T-helper 1 cell treated with Interleukin-12 subunit alpha and Interleukin-12 subunit beta and Interleukin-4 antibody, amounts not matched to agents 30 μg/mL and 1 μg/mL, for 36 hours (primary cell): Measurements from ENCODE around the gene OPN1LW.
"Not testable (repeated sequence)": the region's sequence is repeated elsewhere in the genome, so short reads cannot be mapped to it uniquely, and the experiment has no call there.

Experiments
- H3K27ac Mint-ChIP-seq: one replicate; pipeline ENCODE4 v1.8.0; 2021; ENCODE audit warnings: mild to moderate bottlenecking, mixed read lengths
- H3K27me3 Mint-ChIP-seq: one replicate; pipeline ENCODE4 v1.8.0; 2021; ENCODE audit warnings: low read depth, mixed read lengths
- H3K36me3 Mint-ChIP-seq: one replicate; pipeline ENCODE4 v1.8.0; 2021; ENCODE audit warnings: low read depth, mixed read lengths
- H3K4me1 Mint-ChIP-seq: one replicate; pipeline ENCODE4 v1.8.0; 2021; ENCODE audit warnings: low read depth, mixed read lengths
- H3K4me3 Mint-ChIP-seq: one replicate; pipeline ENCODE4 v1.8.0; 2021; ENCODE audit warnings: mild to moderate bottlenecking, moderate library complexity, mixed read lengths
- H3K9me3 Mint-ChIP-seq: one replicate; pipeline ENCODE4 v1.8.0; 2021; ENCODE audit warnings: mixed read lengths

Gene OPN1LW

GRCh38 chrX:154156221-154156620, 12.2 kb downstream of the OPN1LW start:
- H3K4me1 Mint-ChIP-seq, H3K27me3 Mint-ChIP-seq, H3K27ac Mint-ChIP-seq, H3K36me3 Mint-ChIP-seq, H3K4me3 Mint-ChIP-seq, H3K9me3 Mint-ChIP-seq: not testable (repeated sequence)

- not testable (repeated sequence) for H3K4me1 Mint-ChIP-seq, H3K4me3 Mint-ChIP-seq, H3K36me3 Mint-ChIP-seq, H3K27me3 Mint-ChIP-seq, H3K9me3 Mint-ChIP-seq, H3K27ac Mint-ChIP-seq
These were observed 13.2 kb downstream of the OPN1LW start for GRCh38 chrX:154157207-154157606.

- H3K27me3 Mint-ChIP-seq, H3K4me3 Mint-ChIP-seq, H3K27ac Mint-ChIP-seq, H3K9me3 Mint-ChIP-seq, H3K4me1 Mint-ChIP-seq, H3K36me3 Mint-ChIP-seq: not testable (repeated sequence)
These were observed 15.3 kb downstream of the OPN1LW start for GRCh38 chrX:154159345-154159744.

- not testable (repeated sequence) for H3K27me3 Mint-ChIP-seq, H3K27ac Mint-ChIP-seq, H3K9me3 Mint-ChIP-seq, H3K4me3 Mint-ChIP-seq, H3K36me3 Mint-ChIP-seq, H3K4me1 Mint-ChIP-seq
These were observed 20.9 kb downstream of the OPN1LW start for GRCh38 chrX:154164902-154165301.

GRCh38 chrX:154168384-154168783, 24.3 kb downstream of the OPN1LW start:
- not testable (repeated sequence) for H3K27ac Mint-ChIP-seq, H3K4me1 Mint-ChIP-seq, H3K4me3 Mint-ChIP-seq, H3K27me3 Mint-ChIP-seq, H3K36me3 Mint-ChIP-seq, H3K9me3 Mint-ChIP-seq

- H3K27ac Mint-ChIP-seq, H3K4me3 Mint-ChIP-seq, H3K27me3 Mint-ChIP-seq, H3K36me3 Mint-ChIP-seq, H3K4me1 Mint-ChIP-seq, H3K9me3 Mint-ChIP-seq: not testable (repeated sequence)
These were observed 28.5 kb downstream of the OPN1LW start for GRCh38 chrX:154172535-154172943.

GRCh38 chrX:154174356-154174755, 30.3 kb downstream of the OPN1LW start:
- not testable (repeated sequence) for H3K4me3 Mint-ChIP-seq

GRCh38 chrX:154182296-154182695, 38.3 kb downstream of the OPN1LW start, which contains the start of gene OPN1MW:
OPN1MW (plus strand) TSS chrX:154182596; CDS start chrX:154182678, 82 bp downstream.
- H3K27me3 Mint-ChIP-seq, H3K36me3 Mint-ChIP-seq, H3K9me3 Mint-ChIP-seq, H3K27ac Mint-ChIP-seq, H3K4me3 Mint-ChIP-seq, H3K4me1 Mint-ChIP-seq: not testable (repeated sequence)

More at GRCh38 chrX:154174356-154174755, 30.3 kb downstream of the OPN1LW start:
- not testable (repeated sequence) for H3K27me3 Mint-ChIP-seq, H3K36me3 Mint-ChIP-seq, H3K4me1 Mint-ChIP-seq, H3K27ac Mint-ChIP-seq, H3K9me3 Mint-ChIP-seq

- H3K4me3 Mint-ChIP-seq, H3K4me1 Mint-ChIP-seq, H3K36me3 Mint-ChIP-seq, H3K27ac Mint-ChIP-seq, H3K27me3 Mint-ChIP-seq, H3K9me3 Mint-ChIP-seq: not testable (repeated sequence)
These were observed 39.8 kb downstream of the OPN1LW start for GRCh38 chrX:154183794-154184193.

- not testable (repeated sequence) for H3K4me3 Mint-ChIP-seq, H3K4me1 Mint-ChIP-seq, H3K27me3 Mint-ChIP-seq, H3K9me3 Mint-ChIP-seq, H3K27ac Mint-ChIP-seq, H3K36me3 Mint-ChIP-seq
These were observed 48.8 kb downstream of the OPN1LW start for GRCh38 chrX:154192846-154193245.

- H3K27ac Mint-ChIP-seq, H3K4me3 Mint-ChIP-seq, H3K4me1 Mint-ChIP-seq, H3K9me3 Mint-ChIP-seq, H3K27me3 Mint-ChIP-seq, H3K36me3 Mint-ChIP-seq: not testable (repeated sequence)
These were observed 50.3 kb downstream of the OPN1LW start for GRCh38 chrX:154194316-154194715.

- H3K27me3 Mint-ChIP-seq, H3K27ac Mint-ChIP-seq, H3K4me1 Mint-ChIP-seq, H3K36me3 Mint-ChIP-seq, H3K4me3 Mint-ChIP-seq, H3K9me3 Mint-ChIP-seq: not testable (repeated sequence)
These were observed 52.4 kb downstream of the OPN1LW start for GRCh38 chrX:154196466-154196865.
